HEK293 (cell line): ENCODE results near the gene PLD5.

Source experiments
- CTCF ChIA-PET: fragments of 350-600 bp; formaldehyde crosslinking; extraction: SDS; loops from one replicate; lab custom pipeline; 2021; ENCODE audit warnings: antibody characterized with exemption; lab: Yijun Ruan, JAX
- POLR2A ChIA-PET: fragments of 300-600 bp; formaldehyde crosslinking; extraction: SDS; loops from one replicate; lab custom pipeline; 2020; ENCODE audit warnings: antibody characterized with exemption, inconsistent platforms; lab: Yijun Ruan, JAX
- H3K27ac ChIP-seq: fragments of 200-500 bp; sonication (Bioruptor generic); 2 replicates; pipeline ENCODE4 v1.5.1; 2014; ENCODE audit warnings: low read depth, low read length, control low read depth, inconsistent platforms; ENCODE audit errors: extremely low read depth
- H3K36me3 ChIP-seq, 2 experiments: fragments of 200-500 bp in 1 of 2; sonication (Bioruptor generic) in 1 of 2; 1 replicate in 1 of 2; 2 replicates in 1 of 2; pipeline ENCODE4 v1.5.1; 2014 to 2017; ENCODE audit warnings: inconsistent platforms in 2 of 2, low read length in 2 of 2; ENCODE audit not compliant: control insufficient read depth in 2 of 2, insufficient read depth in 1 of 2
- H3K4me1 ChIP-seq: fragments of 200-500 bp; sonication (Bioruptor generic); 2 replicates; pipeline ENCODE4 v1.5.1; 2014; ENCODE audit warnings: mild to moderate bottlenecking, low read length, inconsistent platforms; ENCODE audit not compliant: control insufficient read depth, insufficient read depth
- H3K4me3 ChIP-seq: 2 replicates; pipeline ENCODE4 v1.5.1; 2011; ENCODE audit warnings: low read depth, mild to moderate bottlenecking, control low read depth, low read length, moderate library complexity
- H3K9me3 ChIP-seq: fragments of 200-500 bp; sonication (Bioruptor generic); 2 replicates; pipeline ENCODE4 v1.5.1; 2014; ENCODE audit warnings: low read depth, low read length, inconsistent platforms; ENCODE audit not compliant: control insufficient read depth, insufficient read depth
- GLI4 ChIP-seq: fragments of 450-650 bp; formaldehyde crosslinking; IDR thresholded peaks from 2 replicates; pipeline ENCODE4 v1.5.1; 2016; ENCODE audit warnings: missing biosample characterization, missing genetic modification characterization
- IKZF3 ChIP-seq: fragments of 450-650 bp; IDR thresholded peaks from 2 replicates; pipeline ENCODE4 v1.5.0; 2018; ENCODE audit warnings: missing biosample characterization, mild to moderate bottlenecking, missing genetic modification characterization, moderate library complexity
- ZFHX2 ChIP-seq: fragments of 450-650 bp; formaldehyde crosslinking; conservative IDR thresholded peaks from 2 replicates; pipeline ENCODE4 v1.5.1; 2016; ENCODE audit warnings: missing biosample characterization, missing genetic modification characterization
- ZNF112 ChIP-seq: fragments of 450-650 bp; formaldehyde crosslinking; IDR thresholded peaks from 2 replicates; pipeline ENCODE4 v1.5.0; 2017; ENCODE audit warnings: missing biosample characterization, missing genetic modification characterization
- ZNF132 ChIP-seq: fragments of 450-650 bp; formaldehyde crosslinking; IDR thresholded peaks from 2 replicates; pipeline ENCODE4 v1.5.1; 2017; ENCODE audit warnings: missing biosample characterization, missing genetic modification characterization, borderline replicate concordance
- ZNF140 ChIP-seq: fragments of 450-650 bp; formaldehyde crosslinking; IDR thresholded peaks from 2 replicates; pipeline ENCODE4 v1.5.1; 2016; ENCODE audit warnings: missing biosample characterization, missing genetic modification characterization
- ZNF157 ChIP-seq: fragments of 450-650 bp; formaldehyde crosslinking; IDR thresholded peaks from 2 replicates; pipeline ENCODE4 v1.5.1; 2016; ENCODE audit warnings: missing biosample characterization, missing genetic modification characterization
- ZNF174 ChIP-seq: fragments of 450-650 bp; formaldehyde crosslinking; IDR thresholded peaks from 2 replicates; pipeline ENCODE4 v1.5.0; 2017; ENCODE audit warnings: missing biosample characterization, mild to moderate bottlenecking, missing genetic modification characterization
- ZNF248 ChIP-seq: fragments of 450-650 bp; formaldehyde crosslinking; IDR thresholded peaks from 2 replicates; pipeline ENCODE4 v1.5.1; 2017; ENCODE audit warnings: missing biosample characterization, missing genetic modification characterization
- ZNF404 ChIP-seq: fragments of 450-650 bp; formaldehyde crosslinking; IDR thresholded peaks from 2 replicates; pipeline ENCODE4 v1.5.1; 2017; ENCODE audit warnings: missing biosample characterization, missing genetic modification characterization
- ZNF529 ChIP-seq: fragments of 450-650 bp; formaldehyde crosslinking; IDR thresholded peaks from 2 replicates; pipeline ENCODE4 v1.5.1; 2017; ENCODE audit warnings: missing genetic modification characterization, missing biosample characterization; ENCODE audit not compliant: insufficient replicate concordance
- ZNF555 ChIP-seq: fragments of 450-650 bp; formaldehyde crosslinking; conservative IDR thresholded peaks from 2 replicates; pipeline ENCODE4 v1.5.1; 2017; ENCODE audit warnings: missing biosample characterization, mild to moderate bottlenecking, missing genetic modification characterization, inconsistent platforms
- ZNF610 ChIP-seq: fragments of 450-650 bp; formaldehyde crosslinking; IDR thresholded peaks from 2 replicates; pipeline ENCODE4 v1.5.1; 2016; ENCODE audit warnings: missing biosample characterization, missing genetic modification characterization, borderline replicate concordance
- ZNF624 ChIP-seq: fragments of 450-650 bp; formaldehyde crosslinking; IDR thresholded peaks from 2 replicates; pipeline ENCODE4 v1.5.1; 2017; ENCODE audit warnings: missing biosample characterization, missing genetic modification characterization
- ZNF626 ChIP-seq: fragments of 450-650 bp; sonication (Bioruptor Pico); formaldehyde crosslinking; IDR thresholded peaks from 2 replicates; pipeline ENCODE4 v1.5.1; 2018; ENCODE audit warnings: missing biosample characterization, missing genetic modification characterization, inconsistent platforms
- ZNF629 ChIP-seq: fragments of 450-650 bp; formaldehyde crosslinking; IDR thresholded peaks from 2 replicates; pipeline ENCODE4 v1.5.1; 2017; ENCODE audit warnings: missing biosample characterization, missing genetic modification characterization
- ZNF768 ChIP-seq: fragments of 450-650 bp; formaldehyde crosslinking; IDR thresholded peaks from 2 replicates; pipeline ENCODE4 v1.5.1; 2018; ENCODE audit warnings: missing biosample characterization, mild to moderate bottlenecking, missing genetic modification characterization
- ZNF791 ChIP-seq: fragments of 450-650 bp; formaldehyde crosslinking; IDR thresholded peaks from 2 replicates; pipeline ENCODE4 v1.5.1; 2016; ENCODE audit warnings: missing biosample characterization, missing genetic modification characterization
- TF ChIP-seq, protein P1 (sequence below): fragments of 450-650 bp; formaldehyde crosslinking; IDR thresholded peaks from 2 replicates; pipeline ENCODE4 v1.5.0; 2017; ENCODE audit warnings: missing biosample characterization, missing genetic modification characterization, borderline replicate concordance
- TF ChIP-seq, protein P2 (sequence below): fragments of 450-650 bp; formaldehyde crosslinking; IDR thresholded peaks from 2 replicates; pipeline ENCODE4 v1.5.1; 2016; ENCODE audit warnings: missing biosample characterization, missing genetic modification characterization
- TF ChIP-seq, protein P3 (sequence below): fragments of 450-650 bp; formaldehyde crosslinking; IDR thresholded peaks from 2 replicates; pipeline ENCODE4 v1.5.1; 2017; ENCODE audit warnings: missing biosample characterization, mild to moderate bottlenecking, missing genetic modification characterization, moderate library complexity
- TF ChIP-seq, protein P4 (sequence below): sonication (generic); formaldehyde crosslinking; IDR thresholded peaks from 2 replicates; pipeline ENCODE4 v1.8.1; 2022; ENCODE audit warnings: mild to moderate bottlenecking, moderate library complexity, missing genetic modification reagents

The PLD5 gene

DNA sequence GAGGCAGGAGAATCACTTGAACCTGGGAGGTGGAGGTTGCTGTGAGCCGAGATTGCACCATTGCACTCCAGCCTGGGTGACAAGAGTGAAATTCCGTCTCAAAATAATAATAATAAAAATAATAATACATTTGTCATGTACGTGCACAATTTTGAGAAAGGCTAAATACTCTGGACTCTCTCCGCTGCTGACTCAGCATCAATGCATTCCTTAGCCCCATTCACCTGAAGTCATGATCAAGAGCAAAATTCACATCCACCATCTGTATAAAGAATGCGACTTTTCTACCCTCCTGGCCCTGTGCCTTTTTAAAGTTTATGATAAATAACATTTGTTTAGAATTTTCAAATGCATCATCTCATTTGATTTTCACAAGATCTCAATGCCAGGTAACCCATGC, 490.1 kb downstream of the PLD5 start:
- H3K36me3 ChIP-seq, result no peaks in the 10 kb centered on the region
- TF ChIP-seq ZNF157 (tag by site-specific recombination) (no peak), ZNF248 (no peak), GLI4 (no peak), IKZF3 (tag by site-specific recombination) (no peak), ZFHX2 (tag by site-specific recombination) (no peak), ZNF174 (tag by site-specific recombination) (no peak), ZNF140 (tag by site-specific recombination) (no peak), ZNF404 (tag by site-specific recombination) (no peak), ZNF626 (tag by site-specific recombination) (no peak), ZNF624 (tag by site-specific recombination) (no peak), ZNF555 (tag by site-specific recombination) (no peak), ZNF529 (tag by site-specific recombination) (no peak), ZNF629 (tag by site-specific recombination) (no peak)
- TF ChIP-seq, protein P1, sequence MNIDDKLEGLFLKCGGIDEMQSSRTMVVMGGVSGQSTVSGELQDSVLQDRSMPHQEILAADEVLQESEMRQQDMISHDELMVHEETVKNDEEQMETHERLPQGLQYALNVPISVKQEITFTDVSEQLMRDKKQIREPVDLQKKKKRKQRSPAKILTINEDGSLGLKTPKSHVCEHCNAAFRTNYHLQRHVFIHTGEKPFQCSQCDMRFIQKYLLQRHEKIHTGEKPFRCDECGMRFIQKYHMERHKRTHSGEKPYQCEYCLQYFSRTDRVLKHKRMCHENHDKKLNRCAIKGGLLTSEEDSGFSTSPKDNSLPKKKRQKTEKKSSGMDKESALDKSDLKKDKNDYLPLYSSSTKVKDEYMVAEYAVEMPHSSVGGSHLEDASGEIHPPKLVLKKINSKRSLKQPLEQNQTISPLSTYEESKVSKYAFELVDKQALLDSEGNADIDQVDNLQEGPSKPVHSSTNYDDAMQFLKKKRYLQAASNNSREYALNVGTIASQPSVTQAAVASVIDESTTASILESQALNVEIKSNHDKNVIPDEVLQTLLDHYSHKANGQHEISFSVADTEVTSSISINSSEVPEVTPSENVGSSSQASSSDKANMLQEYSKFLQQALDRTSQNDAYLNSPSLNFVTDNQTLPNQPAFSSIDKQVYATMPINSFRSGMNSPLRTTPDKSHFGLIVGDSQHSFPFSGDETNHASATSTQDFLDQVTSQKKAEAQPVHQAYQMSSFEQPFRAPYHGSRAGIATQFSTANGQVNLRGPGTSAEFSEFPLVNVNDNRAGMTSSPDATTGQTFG (tag by site-specific recombination), result no peak
- TF ChIP-seq, protein P2, sequence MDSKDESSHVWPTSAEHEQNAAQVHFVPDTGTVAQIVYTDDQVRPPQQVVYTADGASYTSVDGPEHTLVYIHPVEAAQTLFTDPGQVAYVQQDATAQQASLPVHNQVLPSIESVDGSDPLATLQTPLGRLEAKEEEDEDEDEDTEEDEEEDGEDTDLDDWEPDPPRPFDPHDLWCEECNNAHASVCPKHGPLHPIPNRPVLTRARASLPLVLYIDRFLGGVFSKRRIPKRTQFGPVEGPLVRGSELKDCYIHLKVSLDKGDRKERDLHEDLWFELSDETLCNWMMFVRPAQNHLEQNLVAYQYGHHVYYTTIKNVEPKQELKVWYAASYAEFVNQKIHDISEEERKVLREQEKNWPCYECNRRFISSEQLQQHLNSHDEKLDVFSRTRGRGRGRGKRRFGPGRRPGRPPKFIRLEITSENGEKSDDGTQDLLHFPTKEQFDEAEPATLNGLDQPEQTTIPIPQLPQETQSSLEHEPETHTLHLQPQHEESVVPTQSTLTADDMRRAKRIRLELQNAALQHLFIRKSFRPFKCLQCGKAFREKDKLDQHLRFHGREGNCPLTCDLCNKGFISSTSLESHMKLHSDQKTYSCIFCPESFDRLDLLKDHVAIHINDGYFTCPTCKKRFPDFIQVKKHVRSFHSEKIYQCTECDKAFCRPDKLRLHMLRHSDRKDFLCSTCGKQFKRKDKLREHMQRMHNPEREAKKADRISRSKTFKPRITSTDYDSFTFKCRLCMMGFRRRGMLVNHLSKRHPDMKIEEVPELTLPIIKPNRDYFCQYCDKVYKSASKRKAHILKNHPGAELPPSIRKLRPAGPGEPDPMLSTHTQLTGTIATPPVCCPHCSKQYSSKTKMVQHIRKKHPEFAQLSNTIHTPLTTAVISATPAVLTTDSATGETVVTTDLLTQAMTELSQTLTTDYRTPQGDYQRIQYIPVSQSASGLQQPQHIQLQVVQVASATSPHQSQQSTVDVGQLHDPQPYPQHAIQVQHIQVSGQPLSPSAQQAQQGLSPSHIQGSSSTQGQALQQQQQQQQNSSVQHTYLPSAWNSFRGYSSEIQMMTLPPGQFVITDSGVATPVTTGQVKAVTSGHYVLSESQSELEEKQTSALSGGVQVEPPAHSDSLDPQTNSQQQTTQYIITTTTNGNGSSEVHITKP, result no peak
- ChIA-PET POLR2A (no interaction called here), CTCF (interaction anchor here (0.6 kb wide), 1 partner anchor 36 kb away, joined by 4 read pairs; no protein-coding TSS in a partner anchor)
- no peak overlapping the region for H3K27ac ChIP-seq
- H3K9me3 ChIP-seq, result no peaks in the 10 kb centered on the region
- H3K4me3 ChIP-seq, result no peak overlapping the region
- no peaks in the 10 kb centered on the region for H3K4me1 ChIP-seq

DNA sequence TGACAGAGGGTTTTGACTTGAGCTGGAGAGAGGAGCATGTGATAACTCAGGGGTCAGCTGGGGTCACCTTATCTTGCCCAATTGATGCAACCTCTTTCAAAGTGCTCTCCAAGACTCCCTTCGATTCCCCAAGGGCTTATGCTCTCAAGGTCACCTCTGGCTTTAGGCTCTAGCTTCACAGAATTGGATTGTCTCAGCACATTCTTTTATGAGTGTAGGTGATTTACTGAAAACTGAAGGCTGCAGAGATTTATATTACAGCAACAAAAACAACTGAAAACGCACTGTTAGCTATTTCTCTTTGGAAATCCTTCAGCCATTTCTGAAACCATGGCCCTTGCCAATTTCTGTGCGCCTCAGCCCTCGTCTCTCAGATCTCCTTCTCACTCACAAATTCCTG, 491.1 kb downstream of the PLD5 start:
- CTCF ChIA-PET, result interaction anchor here (0.6 kb wide), 1 partner anchor 1107 kb away, joined by 3 read pairs; no protein-coding TSS in a partner anchor
- no peaks in the 10 kb centered on the region for H3K36me3 ChIP-seq
- POLR2A ChIA-PET, result no interaction called here
- no peaks in the 10 kb centered on the region for H3K9me3 ChIP-seq
- H3K27ac ChIP-seq, result no peak overlapping the region
- no peaks in the 10 kb centered on the region for H3K4me1 ChIP-seq
- no peak overlapping the region for H3K4me3 ChIP-seq
- TF ChIP-seq ZNF768 (tag by site-specific recombination) (no peak), ZNF791 (tag by site-specific recombination) (no peak), ZNF132 (no peak), ZNF610 (tag by site-specific recombination) (no peak), ZNF112 (tag by site-specific recombination) (no peak), ZNF140 (tag by site-specific recombination) (no peak)
- TF ChIP-seq, protein P3, sequence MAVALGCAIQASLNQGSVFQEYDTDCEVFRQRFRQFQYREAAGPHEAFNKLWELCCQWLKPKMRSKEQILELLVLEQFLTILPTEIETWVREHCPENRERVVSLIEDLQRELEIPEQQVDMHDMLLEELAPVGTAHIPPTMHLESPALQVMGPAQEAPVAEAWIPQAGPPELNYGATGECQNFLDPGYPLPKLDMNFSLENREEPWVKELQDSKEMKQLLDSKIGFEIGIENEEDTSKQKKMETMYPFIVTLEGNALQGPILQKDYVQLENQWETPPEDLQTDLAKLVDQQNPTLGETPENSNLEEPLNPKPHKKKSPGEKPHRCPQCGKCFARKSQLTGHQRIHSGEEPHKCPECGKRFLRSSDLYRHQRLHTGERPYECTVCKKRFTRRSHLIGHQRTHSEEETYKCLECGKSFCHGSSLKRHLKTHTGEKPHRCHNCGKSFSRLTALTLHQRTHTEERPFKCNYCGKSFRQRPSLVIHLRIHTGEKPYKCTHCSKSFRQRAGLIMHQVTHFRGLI (tag by site-specific recombination), result no peak
- TF ChIP-seq, protein P4, sequence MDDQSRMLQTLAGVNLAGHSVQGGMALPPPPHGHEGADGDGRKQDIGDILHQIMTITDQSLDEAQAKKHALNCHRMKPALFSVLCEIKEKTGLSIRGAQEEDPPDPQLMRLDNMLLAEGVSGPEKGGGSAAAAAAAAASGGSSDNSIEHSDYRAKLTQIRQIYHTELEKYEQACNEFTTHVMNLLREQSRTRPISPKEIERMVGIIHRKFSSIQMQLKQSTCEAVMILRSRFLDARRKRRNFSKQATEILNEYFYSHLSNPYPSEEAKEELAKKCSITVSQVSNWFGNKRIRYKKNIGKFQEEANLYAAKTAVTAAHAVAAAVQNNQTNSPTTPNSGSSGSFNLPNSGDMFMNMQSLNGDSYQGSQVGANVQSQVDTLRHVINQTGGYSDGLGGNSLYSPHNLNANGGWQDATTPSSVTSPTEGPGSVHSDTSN (CRISPR knock-in tag), result no peak
- TF ChIP-seq, protein P2, result no peak
